ENCODE results near the gene PPP5C.
"Not testable (repeated sequence)": the region's sequence is repeated elsewhere in the genome, so short reads cannot be mapped to it uniquely, and the experiment has no call there.

PPP5C gene

DNA sequence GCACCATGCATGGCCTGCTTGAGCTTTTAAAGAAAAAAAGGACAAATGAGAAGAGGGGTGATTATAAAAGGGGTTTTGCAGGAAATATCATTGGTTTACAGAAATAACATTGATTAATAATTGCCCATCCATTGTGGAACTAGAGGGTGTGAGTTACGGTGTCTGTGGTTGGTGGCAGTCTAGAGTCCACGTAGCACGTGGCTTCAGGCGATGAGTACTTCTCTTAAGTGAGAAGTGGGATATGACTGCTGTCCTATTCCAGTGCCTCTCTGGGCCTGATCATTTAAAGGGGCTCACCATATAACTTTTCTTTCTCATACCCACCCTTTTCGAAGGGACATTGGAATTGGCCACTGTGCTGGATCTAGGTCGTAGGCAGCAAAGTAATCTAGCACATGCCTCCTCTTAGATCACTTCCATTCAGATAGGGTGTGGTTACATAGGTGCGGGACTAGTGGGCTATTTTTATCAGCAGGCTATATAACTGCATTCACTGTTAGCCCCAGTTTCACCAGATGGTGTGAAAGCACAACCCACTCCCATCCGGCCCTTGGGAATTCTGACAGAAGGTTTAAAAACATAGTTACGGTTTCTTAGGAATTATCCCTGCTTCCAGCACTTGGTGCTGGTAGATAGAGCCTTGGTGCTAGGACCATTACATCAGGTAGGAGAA is 19.9 kb downstream of the PPP5C start:
- no peak for DNase-seq

DNA sequence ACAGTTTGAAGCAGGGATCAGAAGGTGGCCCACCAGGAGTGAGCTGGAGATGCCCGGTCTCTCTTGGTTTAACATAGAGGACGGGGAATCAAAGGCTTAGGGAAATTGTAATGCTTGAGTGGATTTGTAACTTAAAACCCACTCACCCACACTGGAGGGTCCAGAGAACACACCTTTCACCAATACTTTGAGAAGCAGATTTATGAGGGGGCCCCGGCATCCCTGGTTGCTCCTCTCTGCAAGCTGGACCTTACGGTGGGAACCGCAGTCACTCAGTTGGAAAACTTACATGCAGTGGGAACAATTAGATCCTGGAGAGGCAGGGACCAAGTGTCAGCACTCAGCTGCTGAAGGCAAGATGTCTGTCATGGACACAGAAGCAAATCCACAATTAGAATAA is 20.5 kb downstream of the PPP5C start:
- DNase-seq = no peak

DNA sequence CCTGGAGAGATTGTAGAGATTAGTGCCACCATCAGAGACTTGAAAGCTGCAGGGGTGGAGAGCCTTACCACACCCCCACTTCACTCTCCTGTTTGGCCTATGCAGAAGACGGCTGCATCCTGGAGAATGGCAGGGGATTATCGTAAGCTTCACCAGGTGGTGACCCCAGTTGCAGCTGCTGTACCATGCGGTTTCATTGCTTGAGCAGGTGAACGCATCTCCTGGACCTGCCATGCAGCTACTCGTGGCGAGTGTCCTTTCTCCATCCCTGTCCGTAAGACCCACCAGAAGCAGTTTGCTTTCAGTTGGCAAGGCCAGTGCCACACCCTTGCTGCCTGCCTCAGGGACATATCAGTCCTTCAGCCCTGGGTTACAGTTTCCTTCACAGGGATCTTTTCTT is 21.2 kb downstream of the PPP5C start:
- DNase-seq = no peak

- DNase-seq = no peak
Observed at GRCh38 chr19:46369817-46370216, 22.9 kb downstream of the PPP5C start.

GRCh38 chr19:46371371-46371901 is 24.5 kb downstream of the PPP5C start:
- no peak for DNase-seq

DNA sequence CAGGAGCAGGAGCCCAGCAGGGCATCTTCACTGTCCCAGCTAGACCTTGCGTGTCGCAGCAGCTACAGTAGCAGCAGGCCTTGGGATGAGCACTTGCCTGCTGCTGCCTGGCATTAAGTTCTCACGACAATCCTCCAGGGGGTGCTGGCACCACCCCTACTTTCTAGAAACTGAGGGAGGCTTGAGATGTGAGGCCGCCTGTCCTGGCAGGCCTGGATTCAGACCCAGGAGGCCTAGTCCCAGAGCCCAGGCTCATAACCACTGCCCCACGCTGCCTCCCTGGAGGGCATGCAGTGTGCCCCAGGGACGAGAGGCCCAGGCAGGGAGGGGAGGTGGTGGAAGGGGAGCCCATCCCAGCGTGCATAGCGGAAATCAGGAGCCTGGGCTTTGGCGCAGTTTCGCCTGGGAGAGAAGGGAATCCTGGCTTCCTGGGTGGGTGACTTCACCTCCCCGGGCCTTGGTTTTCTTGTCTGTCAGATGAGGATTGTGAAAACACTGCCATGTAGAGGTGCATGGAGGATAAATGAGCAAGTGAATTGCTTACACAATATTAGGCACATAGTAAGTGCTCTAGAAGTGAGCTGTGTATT is 26.1 kb downstream of the PPP5C start:
- no peak for DNase-seq

DNA sequence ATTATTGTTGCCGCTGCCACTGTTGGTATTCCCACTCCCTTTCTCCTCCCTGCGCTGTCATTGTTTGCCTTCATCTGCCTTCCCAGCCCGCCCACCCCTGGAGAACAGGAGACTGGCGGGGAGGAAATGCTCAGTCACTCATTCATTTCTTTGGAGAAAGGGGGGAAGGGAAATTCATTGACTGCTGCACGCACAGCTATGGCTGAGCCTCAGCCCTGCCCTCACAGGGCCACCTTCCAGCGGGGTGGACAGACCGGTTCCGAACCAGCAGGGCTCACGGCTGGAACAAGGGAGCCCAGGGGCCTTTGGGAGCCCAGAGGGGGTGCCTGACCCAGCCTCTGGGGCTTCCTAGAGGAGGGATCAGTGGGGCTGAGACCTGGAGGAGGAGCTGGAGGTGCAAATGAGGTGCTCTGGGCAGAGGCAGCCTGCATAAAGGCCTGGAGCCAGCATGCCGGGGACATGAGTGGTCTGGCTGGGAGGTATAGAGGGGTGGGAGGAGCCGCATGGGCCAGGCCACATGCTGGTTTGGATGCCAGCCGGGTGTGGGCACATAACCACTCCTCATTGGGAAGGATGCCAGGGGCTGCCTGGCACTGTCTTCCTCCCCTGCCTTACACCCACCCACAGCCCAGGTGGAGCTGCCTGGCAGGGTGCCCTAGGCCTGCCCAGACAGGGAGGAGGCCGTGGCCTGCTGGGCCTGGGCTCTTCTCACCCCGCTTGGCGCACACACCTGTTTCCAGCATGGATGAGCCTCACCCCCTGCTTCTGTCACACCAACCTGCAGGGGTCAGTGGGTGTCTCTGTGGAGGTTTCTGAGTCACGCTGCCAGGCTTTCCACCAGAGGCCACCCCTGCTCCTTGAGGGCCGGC is 26.8 kb downstream of the PPP5C start:
- no peak for DNase-seq

- no peak for DNase-seq
Observed at GRCh38 chr19:46374536-46375475, 27.9 kb downstream of the PPP5C start.

- not testable (repeated sequence) for DNase-seq
Observed at GRCh38 chr19:46375476-46376067, 28.7 kb downstream of the PPP5C start.

DNA sequence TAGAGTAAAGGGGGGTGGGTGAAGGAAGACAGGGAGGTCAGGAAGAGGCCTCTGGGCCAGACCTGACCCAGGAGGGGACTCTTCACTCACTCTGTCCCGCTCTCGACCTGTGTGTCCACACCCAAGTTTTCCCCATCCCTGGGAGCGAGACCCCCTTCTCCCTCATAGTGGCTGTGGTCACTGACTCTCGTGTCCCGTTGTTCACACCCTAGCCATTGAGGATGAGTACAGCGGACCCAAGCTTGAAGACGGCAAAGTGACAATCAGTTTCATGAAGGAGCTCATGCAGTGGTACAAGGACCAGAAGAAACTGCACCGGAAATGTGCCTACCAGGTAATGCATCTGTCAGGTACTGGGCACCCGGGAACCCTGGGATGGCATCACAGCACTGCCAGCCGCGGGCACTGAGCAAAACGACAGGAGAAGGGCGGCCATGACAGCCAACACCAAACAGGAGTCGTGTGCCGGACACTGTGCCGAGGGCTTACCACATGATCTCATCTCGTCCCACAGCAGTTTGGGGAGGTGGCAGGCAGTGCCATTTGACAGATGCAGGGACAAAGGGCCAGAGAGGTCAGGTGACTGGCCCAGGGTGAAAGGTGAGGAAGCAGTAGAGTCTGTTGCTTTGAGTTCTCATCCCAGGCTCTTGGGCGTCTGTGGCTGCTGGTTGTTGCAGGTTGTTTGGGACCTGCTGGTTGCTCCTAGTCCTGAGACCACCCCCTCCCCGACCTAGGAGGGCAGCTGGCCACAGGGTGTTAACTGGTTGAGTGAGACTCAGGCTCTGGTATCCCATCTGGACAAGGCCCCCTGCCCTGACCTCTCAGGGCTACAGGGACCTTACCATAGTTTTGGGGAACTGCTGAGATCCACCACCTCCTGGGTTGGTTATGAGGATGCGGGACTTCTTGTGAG is 29.6 kb downstream of the PPP5C start:
- DNase-seq = no peak

GRCh38 chr19:46378268-46378667 is 31.4 kb downstream of the PPP5C start:
- DNase-seq = no peak

DNA sequence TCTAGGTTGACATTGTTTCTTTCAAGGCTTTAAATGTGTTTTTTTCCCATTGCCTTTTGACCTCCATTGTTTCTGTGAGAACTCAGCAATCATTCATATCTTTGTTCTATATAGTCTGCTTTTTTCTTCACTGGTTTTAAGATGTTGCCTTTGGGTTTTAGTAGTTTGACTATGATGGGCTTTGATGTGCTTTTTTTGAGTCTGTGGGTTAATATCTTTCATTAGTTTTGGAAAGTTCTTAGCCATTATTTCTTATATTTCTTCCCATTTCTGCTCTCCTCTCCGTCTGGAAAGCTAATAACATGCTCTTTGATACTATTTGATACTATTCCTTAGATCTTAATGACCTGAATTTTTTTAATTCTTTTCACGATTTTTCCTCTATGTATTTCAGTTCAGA is 33.8 kb downstream of the PPP5C start:
- DNase-seq = no peak

GRCh38 chr19:46381346-46381745 is 34.5 kb downstream of the PPP5C start:
- DNase-seq = no peak

- no peak for DNase-seq
Observed at GRCh38 chr19:46381756-46382345, 35.0 kb downstream of the PPP5C start.

DNA sequence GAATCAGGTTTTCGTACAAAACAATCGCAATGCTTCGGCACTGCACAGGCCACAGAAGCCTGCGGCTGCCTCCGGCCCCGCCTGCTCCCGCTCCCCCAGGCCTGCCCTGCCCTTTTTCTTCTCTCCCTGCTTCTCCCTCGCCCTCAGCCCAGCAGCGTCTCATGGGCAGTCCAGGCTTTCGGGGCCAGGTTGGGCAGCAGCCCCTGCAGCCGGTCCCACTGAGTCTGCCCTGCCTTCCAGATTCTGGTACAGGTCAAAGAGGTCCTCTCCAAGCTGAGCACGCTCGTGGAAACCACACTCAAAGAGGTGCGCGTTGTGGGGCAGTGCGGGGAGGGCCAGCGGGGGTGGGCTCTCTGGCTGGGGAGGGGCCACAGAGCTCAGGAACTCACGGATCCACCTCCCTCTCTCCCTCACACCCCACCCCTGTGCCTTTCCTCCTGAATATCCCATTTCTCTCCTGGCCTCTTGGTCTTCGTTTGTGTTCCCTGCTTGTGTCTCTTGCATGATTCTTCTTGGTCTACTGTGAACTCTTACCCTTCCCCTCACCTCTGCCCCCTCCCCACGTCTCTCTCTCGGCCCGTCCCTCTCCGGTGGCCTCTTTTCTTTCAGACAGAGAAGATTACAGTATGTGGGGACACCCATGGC is 36.4 kb downstream of the PPP5C start:
- DNase-seq = no peak

DNA sequence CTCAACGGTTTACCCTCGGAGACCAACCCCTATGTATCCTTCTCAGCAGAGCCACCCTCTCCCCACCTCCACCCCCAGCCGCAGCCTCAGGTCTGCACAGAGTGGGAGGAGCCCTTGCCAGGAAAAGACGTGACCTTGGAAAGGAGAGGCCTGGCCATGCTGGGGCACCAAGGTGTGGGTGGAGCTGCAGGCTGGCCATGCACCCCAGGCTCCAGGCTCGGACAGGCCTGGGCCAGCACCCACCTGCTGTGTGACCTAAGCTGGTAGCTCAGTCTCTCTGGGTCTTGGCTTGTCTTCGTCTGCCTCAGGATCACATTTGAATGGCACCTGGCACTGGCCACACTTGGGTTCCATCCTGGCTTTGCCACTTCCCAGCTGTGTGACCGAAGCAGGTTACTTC is 37.0 kb downstream of the PPP5C start:
- no peak for DNase-seq

GRCh38 chr19:46384396-46384795 is 37.5 kb downstream of the PPP5C start:
- DNase-seq = no peak

GRCh38 chr19:46385636-46386035 is 38.7 kb downstream of the PPP5C start:
- DNase-seq = no peak

GRCh38 chr19:46386151-46386550 is 39.3 kb downstream of the PPP5C start:
- no peak for DNase-seq
